Liver (tissue), 3 donors: Measurements from ENCODE around the gene CAVIN3.

ENCODE experiments used
- RAD21 ChIP-seq, 2 donors: IDR thresholded peaks; 2 replicates each; pipeline ENCODE4 v1.6.1; 2016; ENCODE audit warnings: antibody characterized with exemption in 2 of 2, mild to moderate bottlenecking in 2 of 2
- TAF1 ChIP-seq: conservative IDR thresholded peaks from 2 replicates; pipeline ENCODE4 v1.6.1; 2016; ENCODE audit warnings: antibody characterized with exemption, mild to moderate bottlenecking
- TF ChIP-seq, protein P1 (sequence below): fragments of 150-350 bp; IDR thresholded peaks from 2 replicates; pipeline ENCODE4 v1.5.1; 2017; ENCODE audit warnings: improper control_type of control experiment, low read depth, low read length; ENCODE audit not compliant: missing input control
- TF ChIP-seq, protein P2 (sequence below): IDR thresholded peaks from 2 replicates; pipeline ENCODE4 v1.6.1; 2016; ENCODE audit warnings: antibody characterized with exemption
- TF ChIP-seq, protein P3 (sequence below): IDR thresholded peaks from 2 replicates; pipeline ENCODE4 v1.6.1; 2016; ENCODE audit warnings: antibody characterized with exemption
- donor health status: healthy.
- donor health status: healthy.

DNA sequence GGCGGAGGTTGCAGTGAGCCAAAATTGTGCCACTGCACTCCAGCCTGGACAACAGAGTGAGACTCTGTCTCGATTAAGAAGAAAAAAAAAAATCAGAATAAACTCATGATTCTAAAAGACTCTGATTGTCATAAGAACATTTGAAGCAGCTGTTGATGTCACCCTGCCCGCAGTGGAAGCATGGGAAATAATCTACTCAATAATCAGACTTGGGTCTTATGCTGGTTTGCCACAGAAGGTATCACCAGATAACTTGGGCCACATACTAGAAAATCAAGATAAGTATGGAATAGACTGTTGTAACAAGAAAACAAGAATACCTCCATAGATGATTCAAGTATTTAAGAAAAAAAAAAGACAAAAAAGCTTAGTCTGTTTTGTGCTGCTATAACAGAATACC, 8.2 kb downstream of the CAVIN3 start:
- TF ChIP-seq, protein P1, sequence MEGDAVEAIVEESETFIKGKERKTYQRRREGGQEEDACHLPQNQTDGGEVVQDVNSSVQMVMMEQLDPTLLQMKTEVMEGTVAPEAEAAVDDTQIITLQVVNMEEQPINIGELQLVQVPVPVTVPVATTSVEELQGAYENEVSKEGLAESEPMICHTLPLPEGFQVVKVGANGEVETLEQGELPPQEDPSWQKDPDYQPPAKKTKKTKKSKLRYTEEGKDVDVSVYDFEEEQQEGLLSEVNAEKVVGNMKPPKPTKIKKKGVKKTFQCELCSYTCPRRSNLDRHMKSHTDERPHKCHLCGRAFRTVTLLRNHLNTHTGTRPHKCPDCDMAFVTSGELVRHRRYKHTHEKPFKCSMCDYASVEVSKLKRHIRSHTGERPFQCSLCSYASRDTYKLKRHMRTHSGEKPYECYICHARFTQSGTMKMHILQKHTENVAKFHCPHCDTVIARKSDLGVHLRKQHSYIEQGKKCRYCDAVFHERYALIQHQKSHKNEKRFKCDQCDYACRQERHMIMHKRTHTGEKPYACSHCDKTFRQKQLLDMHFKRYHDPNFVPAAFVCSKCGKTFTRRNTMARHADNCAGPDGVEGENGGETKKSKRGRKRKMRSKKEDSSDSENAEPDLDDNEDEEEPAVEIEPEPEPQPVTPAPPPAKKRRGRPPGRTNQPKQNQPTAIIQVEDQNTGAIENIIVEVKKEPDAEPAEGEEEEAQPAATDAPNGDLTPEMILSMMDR, result no peak
- TF ChIP-seq RAD21 (IDR thresholded peaks at IDR 0.05) (no peak), TAF1 (no peak)
- TF ChIP-seq, protein P2, sequence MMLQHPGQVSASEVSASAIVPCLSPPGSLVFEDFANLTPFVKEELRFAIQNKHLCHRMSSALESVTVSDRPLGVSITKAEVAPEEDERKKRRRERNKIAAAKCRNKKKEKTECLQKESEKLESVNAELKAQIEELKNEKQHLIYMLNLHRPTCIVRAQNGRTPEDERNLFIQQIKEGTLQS, result no peak
- TF ChIP-seq, protein P3, sequence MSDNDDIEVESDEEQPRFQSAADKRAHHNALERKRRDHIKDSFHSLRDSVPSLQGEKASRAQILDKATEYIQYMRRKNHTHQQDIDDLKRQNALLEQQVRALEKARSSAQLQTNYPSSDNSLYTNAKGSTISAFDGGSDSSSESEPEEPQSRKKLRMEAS, result no peak
